HepG2 (cell line): Measurements from ENCODE around the gene RANBP3. TPM values are rescaled to one million over a fixed set of nuclear protein-coding genes. Genes with fewer than 3 reads are reported as not detected.
A peak's percentile ranks its signal among the peaks of the same experiment; 100 is the strongest.

ENCODE experiments used
- ATF2 ChIP-seq: sonication (generic); formaldehyde crosslinking; IDR thresholded peaks from 2 replicates; pipeline ENCODE4 v1.4.0; 2020; ENCODE audit warnings: missing genetic modification reagents
- FUBP1 ChIP-seq: sonication (generic); formaldehyde crosslinking; IDR thresholded peaks from 2 replicates; pipeline ENCODE4 v1.5.1; 2020; ENCODE audit warnings: missing genetic modification reagents, mild to moderate bottlenecking, borderline replicate concordance
- GABPA ChIP-seq, 2 experiments: IDR thresholded peaks; 2 replicates each; pipeline ENCODE4 v1.6.1; 2011 to 2016; ENCODE audit warnings: low read depth in 2 of 2, low read length in 1 of 2, missing biosample characterization in 1 of 2, missing genetic modification characterization in 1 of 2
- HOXA7 ChIP-seq: sonication (generic); formaldehyde crosslinking; IDR thresholded peaks from 2 replicates; pipeline ENCODE4 v1.8.1; 2022; ENCODE audit warnings: mild to moderate bottlenecking, missing genetic modification reagents, moderate library complexity
- MEIS2 ChIP-seq: sonication (generic); formaldehyde crosslinking; IDR thresholded peaks from 2 replicates; pipeline ENCODE4 v1.9.0; 2021; ENCODE audit warnings: mild to moderate bottlenecking, missing genetic modification reagents
- MIER3 ChIP-seq: IDR thresholded peaks from 2 replicates; pipeline ENCODE4 v1.6.1; 2016; ENCODE audit warnings: missing compliant biosample characterization, borderline replicate concordance
- MYPOP ChIP-seq: sonication (generic); formaldehyde crosslinking; IDR thresholded peaks from 2 replicates; pipeline ENCODE4 v1.8.1; 2023; ENCODE audit warnings: mild to moderate bottlenecking, moderate library complexity, missing genetic modification reagents
- PAX8 ChIP-seq: sonication (generic); formaldehyde crosslinking; IDR thresholded peaks from 2 replicates; pipeline ENCODE4 v1.8.0; 2022; ENCODE audit warnings: mild to moderate bottlenecking, missing genetic modification reagents, borderline replicate concordance
- RARG ChIP-seq: sonication (generic); formaldehyde crosslinking; IDR thresholded peaks from 2 replicates; pipeline ENCODE4 v1.4.0; 2020; ENCODE audit warnings: low read depth, mild to moderate bottlenecking, missing genetic modification reagents
- SP1 ChIP-seq, 2 experiments: fragments of 450-650 bp in 1 of 2; sonication (generic) in 1 of 2; formaldehyde crosslinking in 1 of 2; IDR thresholded peaks; 2 replicates each; pipeline versions ENCODE4 v1.4.0 to v1.6.1; 2016 to 2020; ENCODE audit warnings: missing genetic modification reagents in 1 of 2
- SRY ChIP-seq: sonication (generic); formaldehyde crosslinking; IDR thresholded peaks from 2 replicates; pipeline ENCODE4 v1.8.0; 2022; ENCODE audit warnings: mild to moderate bottlenecking, missing genetic modification reagents
- ZBTB42 ChIP-seq: sonication (generic); formaldehyde crosslinking; IDR thresholded peaks from 2 replicates; pipeline ENCODE4 v1.5.0; 2020; ENCODE audit warnings: mild to moderate bottlenecking, missing genetic modification reagents
- ZBTB46 ChIP-seq: sonication (generic); formaldehyde crosslinking; IDR thresholded peaks from 2 replicates; pipeline ENCODE4 v1.4.0; 2020; ENCODE audit warnings: mild to moderate bottlenecking, missing genetic modification reagents, borderline replicate concordance
- ZBTB8A ChIP-seq: sonication (generic); formaldehyde crosslinking; IDR thresholded peaks from 2 replicates; pipeline ENCODE4 v1.4.0; 2020; ENCODE audit warnings: mild to moderate bottlenecking, low read depth, missing genetic modification reagents, borderline replicate concordance
- ZFP36L1 ChIP-seq: sonication (generic); formaldehyde crosslinking; IDR thresholded peaks from 2 replicates; pipeline ENCODE4 v1.8.0; 2022; ENCODE audit warnings: mild to moderate bottlenecking, missing genetic modification reagents, moderate library complexity
- ZFP36L2 ChIP-seq: sonication (generic); formaldehyde crosslinking; IDR thresholded peaks from 2 replicates; pipeline ENCODE4 v1.4.0; 2020; ENCODE audit warnings: missing genetic modification reagents
- ZMAT5 ChIP-seq: sonication (generic); formaldehyde crosslinking; IDR thresholded peaks from 2 replicates; pipeline ENCODE4 v1.5.0; 2020; ENCODE audit warnings: mild to moderate bottlenecking, low read depth, missing genetic modification reagents, borderline replicate concordance
- ZNF567 ChIP-seq: sonication (generic); formaldehyde crosslinking; IDR thresholded peaks from 2 replicates; pipeline ENCODE4 v1.8.1; 2023; ENCODE audit warnings: mild to moderate bottlenecking, missing genetic modification reagents, borderline replicate concordance
- ZNF629 ChIP-seq: sonication (generic); formaldehyde crosslinking; conservative IDR thresholded peaks from 2 replicates; pipeline ENCODE4 v1.5.0; 2020; ENCODE audit warnings: missing genetic modification reagents
- ZNF788 ChIP-seq: sonication (generic); formaldehyde crosslinking; IDR thresholded peaks from 2 replicates; pipeline ENCODE4 v1.5.0; 2020; ENCODE audit warnings: mild to moderate bottlenecking, missing genetic modification reagents, borderline replicate concordance
- ZNF792 ChIP-seq: IDR thresholded peaks from 2 replicates; pipeline ENCODE4 v1.6.1; 2016
- ZSCAN21 ChIP-seq: sonication (generic); formaldehyde crosslinking; IDR thresholded peaks from 2 replicates; pipeline ENCODE4 v1.8.0; 2022; ENCODE audit warnings: mild to moderate bottlenecking, missing genetic modification reagents, moderate library complexity, borderline replicate concordance
- polyA plus RNA-seq, 8 experiments: library from polyadenylated mRNA; depleted of rRNA in 3 of 8; stranded (reverse) in 7 of 8; unstranded in 1 of 8; fragments of >200 nt; fragmentation: Illumina TruSeq in 4 of 8; extraction: Trizol in 4 of 8; gene quantifications; 2 replicates each; pipeline versions ENCODE4 v1.2.1 to v1.2.3, GENCODE V29; 2011 to 2016; ENCODE audit warnings: low read depth in 4 of 8, missing spikeins in 1 of 8, mixed read lengths in 1 of 8; ENCODE audit not compliant: insufficient read depth in 1 of 8
- total RNA-seq, 5 experiments: library from RNA; depleted of rRNA; stranded (reverse); fragments of >200 nt; fragmentation: Illumina TruSeq; extraction: Trizol; gene quantifications; 2 replicates each; pipeline ENCODE4 v1.2.3, GENCODE V29; 2016; ENCODE audit warnings: low read depth in 1 of 5

RANBP3 gene
- total and polyA plus RNA-seq, 2 of the 13 experiments (the other 11 are each of a cell fraction or from before 2014, with no cell fraction given), result 39.5 to 149 TPM

GRCh38 chr19:5880604-5881078 lies 97.3 kb downstream of the RANBP3 start (continued):
- TF ChIP-seq ZBTB46, result no peak
- TF ChIP-seq SP1 (IDR thresholded peaks at IDR 0.05), result no peak
- TF ChIP-seq SP1 (CRISPR knock-in tag; IDR thresholded peaks at IDR 0.05), result peak; percentile 53; the same call in 1 of the 2 replicates
- no peak for TF ChIP-seq FUBP1 (CRISPR knock-in tag)
- TF ChIP-seq ZFP36L2 (CRISPR knock-in tag), result no peak
- peak; percentile 56; the same call in 1 of the 2 replicates for TF ChIP-seq ZFP36L1
- peak; percentile 59 for TF ChIP-seq ZSCAN21 (CRISPR knock-in tag)
- no peak for TF ChIP-seq ZBTB8A (CRISPR knock-in tag)
- TF ChIP-seq MIER3 (CRISPR knock-in tag), result peak; percentile 63; the same call in 1 of the 2 replicates
- TF ChIP-seq ZNF567 (CRISPR knock-in tag), result no peak
- no peak for TF ChIP-seq ZMAT5 (CRISPR knock-in tag)
- TF ChIP-seq ZBTB42 (CRISPR knock-in tag), result peak; percentile 55; the same call in 1 of the 2 replicates
- TF ChIP-seq MYPOP (CRISPR knock-in tag), result 0 out of 2 replicates have a peak, but pooled peaks have one; percentile 46
- TF ChIP-seq RARG (CRISPR knock-in tag), result no peak
- TF ChIP-seq PAX8 (CRISPR knock-in tag), result no peak
- TF ChIP-seq ZNF792 (CRISPR knock-in tag), result no peak; the same call in 1 of the 2 replicates
- no peak for TF ChIP-seq GABPA (IDR thresholded peaks at IDR 0.05; ENCODE audit: low read depth, low read length)
- TF ChIP-seq GABPA (CRISPR knock-in tag; IDR thresholded peaks at IDR 0.05; ENCODE audit: low read depth), result no peak; the same call in 1 of the 2 replicates
- peak; percentile 94 for TF ChIP-seq ZNF629
- peak; percentile 41; the same call in 1 of the 2 replicates for TF ChIP-seq ZNF788 (CRISPR knock-in tag)
- peak; percentile 77; the same call in 1 of the 2 replicates for TF ChIP-seq MEIS2 (CRISPR knock-in tag)
- TF ChIP-seq ATF2, result peak; percentile 49; the same call in 1 of the 2 replicates
- TF ChIP-seq SRY (CRISPR knock-in tag), result 0 out of 2 replicates have a peak, but pooled peaks have one; percentile 47
- TF ChIP-seq HOXA7 (CRISPR knock-in tag), result no peak
